T-helper 22 cell (primary cell): ENCODE measurements around the gene TMEM184A.

Experiments used
- DNase-seq: peaks from one replicate; pipeline ENCODE4 v3.0.0-alpha.2; 2020; ENCODE audit warnings: low read depth

Gene TMEM184A

GRCh38 chr7:1567896-1568510 is 12.0 kb upstream of the TMEM184A start:
- DNase-seq, result no peak

GRCh38 chr7:1567049-1567771 is 11.2 kb upstream of the TMEM184A start:
- DNase-seq, result no peak

- no peak for DNase-seq
These were observed 10.7 kb upstream of the TMEM184A start for GRCh38 chr7:1566687-1567048.

- no peak for DNase-seq
These were observed 8.6 kb upstream of the TMEM184A start for GRCh38 chr7:1564603-1565022.

GRCh38 chr7:1563981-1564602 is 8.1 kb upstream of the TMEM184A start:
- no peak for DNase-seq

- no peak for DNase-seq
These were observed 6.6 kb upstream of the TMEM184A start for GRCh38 chr7:1562597-1563051.

- DNase-seq, result no peak
These were observed 6.1 kb upstream of the TMEM184A start for GRCh38 chr7:1562116-1562515.

DNA sequence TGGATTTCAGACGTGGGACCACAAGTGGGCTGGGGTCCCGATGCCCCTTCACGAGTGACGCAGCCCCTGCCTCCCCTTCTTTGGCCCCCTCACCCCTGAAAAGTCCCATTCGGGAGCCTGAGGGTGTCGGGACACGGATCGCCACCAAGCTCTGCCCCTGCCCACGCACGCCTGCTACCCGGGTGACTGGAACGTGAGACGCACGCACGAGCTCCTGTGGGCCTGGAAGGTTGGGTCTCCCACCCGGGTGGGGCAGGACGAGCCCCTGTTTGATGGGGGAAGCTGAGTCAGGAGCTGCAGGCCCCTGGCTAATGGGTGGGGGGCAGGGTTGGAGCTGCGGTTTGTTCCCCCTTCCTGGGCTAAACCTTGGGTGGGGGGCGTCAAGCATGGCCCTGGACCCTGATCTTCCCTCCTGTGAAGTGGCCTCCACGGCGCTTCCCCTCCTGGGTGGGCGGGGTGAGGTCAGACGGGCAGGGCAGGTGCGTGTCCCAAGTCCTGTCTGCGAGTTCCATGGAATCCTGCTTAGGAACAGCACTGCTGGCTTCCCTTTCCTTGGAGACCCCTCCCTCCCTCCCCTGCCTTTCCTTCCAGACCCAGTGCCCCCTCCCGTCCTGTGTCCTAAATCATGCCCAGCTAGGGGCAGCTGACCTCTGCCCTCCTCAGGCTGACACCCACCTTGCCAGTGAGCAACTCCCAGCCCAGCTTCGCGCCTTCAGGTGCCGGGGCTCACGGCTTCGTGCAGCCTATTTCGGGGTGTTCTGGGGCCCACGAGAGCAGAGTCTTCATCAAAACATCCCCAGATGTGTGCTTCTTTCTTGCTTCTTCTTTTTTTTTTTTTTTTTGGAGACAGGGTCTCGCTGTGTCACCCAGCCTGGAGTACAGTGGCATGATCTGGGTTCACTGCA is 5.3 kb upstream of the TMEM184A start:
- DNase-seq, result no peak

- no peak for DNase-seq
These were observed 4.6 kb upstream of the TMEM184A start for GRCh38 chr7:1560620-1561031.

DNA sequence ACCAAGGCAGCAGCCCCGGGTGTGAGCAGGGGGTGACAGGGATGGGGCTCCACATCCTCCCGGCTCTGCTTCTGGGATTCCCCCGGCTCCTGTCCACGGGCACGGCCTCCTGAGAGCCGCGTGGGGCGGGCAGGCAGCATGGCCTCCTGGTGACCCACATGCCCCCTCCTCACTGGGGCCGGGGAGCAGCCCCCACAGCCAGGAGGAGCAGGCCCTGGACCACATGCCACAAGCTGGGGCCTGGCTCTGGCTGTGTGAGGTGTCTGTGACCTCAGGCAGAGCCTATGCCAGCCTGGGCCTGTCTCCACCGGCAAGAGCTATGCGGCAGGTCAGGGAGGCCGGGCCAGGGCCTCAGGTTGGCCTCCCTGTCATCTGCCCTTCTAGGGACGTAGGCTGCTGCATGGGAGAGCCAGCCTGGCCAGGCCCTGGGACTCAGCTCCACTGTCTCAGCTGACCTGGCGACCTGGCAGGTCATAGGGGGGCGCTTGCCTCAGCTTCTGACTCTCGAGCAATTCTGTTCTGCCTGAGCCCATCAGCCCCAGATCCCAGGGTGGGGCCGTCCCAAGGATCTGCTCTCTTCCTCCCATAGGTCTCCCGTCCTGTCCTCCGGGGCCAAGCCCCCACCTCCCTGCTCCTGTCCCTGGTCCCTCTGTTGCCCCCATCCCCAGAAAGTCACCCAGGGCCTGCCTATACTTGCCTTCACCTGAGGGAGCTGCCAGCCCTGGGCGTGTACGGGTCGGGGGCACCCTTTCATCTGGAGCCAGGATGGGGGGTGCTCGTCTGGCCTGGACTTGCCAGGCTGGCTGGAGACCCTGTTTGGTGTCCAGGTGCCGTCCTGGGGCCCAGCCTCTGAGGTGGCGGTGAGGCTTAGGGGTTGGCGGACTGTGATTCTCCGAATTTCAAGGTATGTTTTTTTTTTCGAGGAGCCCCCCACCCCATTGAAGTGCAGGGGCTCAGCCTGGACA is 3.9 kb upstream of the TMEM184A start:
- DNase-seq, result no peak

GRCh38 chr7:1558841-1559625 is 3.0 kb upstream of the TMEM184A start:
- DNase-seq, result no peak

- DNase-seq, result no peak
These were observed 2.3 kb upstream of the TMEM184A start for GRCh38 chr7:1558181-1558811.

GRCh38 chr7:1557771-1558170 is 1.8 kb upstream of the TMEM184A start:
- no peak for DNase-seq

DNA sequence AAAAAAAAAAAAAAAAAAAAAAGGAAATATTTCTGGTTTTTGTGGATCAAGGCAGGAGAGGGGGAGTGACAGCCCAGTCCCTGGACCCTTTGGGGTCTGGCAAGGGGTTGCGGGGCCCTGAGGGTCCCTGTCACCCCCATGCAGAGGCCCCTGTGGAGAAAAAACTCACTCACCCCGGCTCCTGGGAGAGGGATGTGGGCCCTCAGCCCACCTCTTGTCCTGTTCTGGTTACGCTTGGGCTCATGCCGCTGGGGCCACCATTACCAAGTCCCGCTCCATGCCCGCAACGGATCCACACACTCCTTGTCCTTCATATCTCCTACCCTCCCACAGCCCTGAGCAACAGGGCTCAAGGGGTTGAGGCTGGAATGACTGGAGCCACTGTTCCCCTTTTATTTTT is 1.0 kb upstream of the TMEM184A start:
- DNase-seq, result no peak

DNA sequence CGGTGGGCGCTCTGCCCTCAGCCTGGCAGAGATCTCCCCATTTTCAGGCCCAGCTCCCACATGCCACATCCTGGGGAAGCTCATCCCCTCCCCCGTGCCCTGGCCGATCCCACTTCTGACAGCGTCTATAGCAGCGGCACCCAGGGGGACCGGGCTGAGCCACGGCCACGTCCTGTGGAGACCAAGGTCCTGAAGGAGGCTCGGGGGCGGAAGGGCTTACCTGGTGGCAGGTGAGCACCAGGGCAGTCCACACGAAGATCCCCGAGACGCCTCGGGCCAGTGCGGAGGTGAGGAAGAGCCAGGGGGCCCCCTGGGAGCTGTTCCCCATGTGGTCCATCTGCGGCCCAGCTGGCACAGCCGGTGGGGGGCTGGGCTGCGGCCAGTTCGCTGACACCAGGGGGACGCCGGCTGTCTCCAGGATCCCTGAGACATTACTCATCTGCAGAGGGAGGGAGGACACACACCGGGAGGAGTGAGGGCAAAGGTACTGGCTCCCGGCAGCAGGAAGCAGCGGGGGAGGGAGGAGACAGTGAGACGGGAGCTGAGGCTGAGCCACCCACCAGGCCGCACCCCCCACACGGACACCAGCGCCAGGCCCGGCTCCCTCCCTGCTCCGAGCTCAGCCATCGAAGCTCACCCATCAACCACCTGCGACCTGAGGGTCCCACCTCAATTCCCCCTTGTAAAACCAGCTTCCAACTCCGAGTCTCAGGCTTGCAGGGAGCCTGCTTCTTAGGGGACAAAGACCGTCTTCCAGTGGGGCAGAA is 776 bp downstream of the TMEM184A start:
- no peak for DNase-seq

GRCh38 chr7:1554333-1555045 is 1.5 kb downstream of the TMEM184A start:
- no peak for DNase-seq

GRCh38 chr7:1553512-1554210 is 2.3 kb downstream of the TMEM184A start:
- no peak for DNase-seq

- DNase-seq, result no peak
These were observed 3.8 kb downstream of the TMEM184A start for GRCh38 chr7:1552200-1552599.
